NCI-H2227 (cell line): ENCODE results near the gene FANCI.
A peak's percentile ranks its signal among the peaks of the same experiment; 100 is the strongest.

Source experiments
- DNase-seq: peaks from one replicate; lab custom pipeline; 2025; ENCODE audit not compliant: unreplicated experiment; lab: John Stamatoyannopoulos, UW

FANCI gene

GRCh38 chr15:89359471-89360293 is 115.9 kb downstream of the FANCI start:
- DNase-seq: no peak

GRCh38 chr15:89360294-89360971 is 116.7 kb downstream of the FANCI start:
- DNase-seq: no peak

DNA sequence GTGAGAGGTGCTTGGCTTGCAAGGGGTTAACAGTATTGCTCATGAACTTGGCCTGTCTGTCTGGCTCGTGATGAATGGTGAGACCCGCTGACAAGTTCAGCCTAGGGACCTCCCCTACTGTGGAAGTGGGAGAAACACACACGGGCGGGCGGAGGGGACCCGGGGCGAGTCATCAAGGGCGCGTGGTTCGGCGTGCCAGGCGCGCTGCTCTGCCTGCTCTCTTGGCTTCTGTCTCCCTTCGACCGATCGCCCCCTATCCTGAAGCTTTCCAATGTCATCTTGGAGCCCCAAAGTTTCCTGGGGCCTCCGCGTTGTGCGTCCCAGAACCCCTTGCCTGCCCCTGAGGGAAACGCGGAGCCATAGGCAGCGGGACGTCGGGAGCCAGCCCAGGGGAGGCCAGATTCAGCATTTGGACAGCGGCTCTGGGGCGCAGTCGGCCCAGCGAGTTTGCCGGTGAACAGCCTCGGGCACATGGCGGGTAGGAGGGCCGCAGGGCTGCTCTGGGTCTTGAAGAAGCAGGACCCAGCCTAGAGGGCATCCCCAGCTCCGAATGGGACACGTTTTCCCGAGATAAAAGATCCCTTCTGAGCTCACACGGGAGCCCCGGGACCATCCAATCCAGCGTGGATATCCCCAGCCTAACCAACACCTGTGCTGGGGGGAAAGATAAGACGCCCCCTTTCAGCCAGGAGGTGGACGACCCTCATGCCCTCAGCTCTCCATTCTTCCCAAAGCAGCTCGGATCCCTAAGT is 117.8 kb downstream of the FANCI start:
- DNase-seq: peak; percentile 16

DNA sequence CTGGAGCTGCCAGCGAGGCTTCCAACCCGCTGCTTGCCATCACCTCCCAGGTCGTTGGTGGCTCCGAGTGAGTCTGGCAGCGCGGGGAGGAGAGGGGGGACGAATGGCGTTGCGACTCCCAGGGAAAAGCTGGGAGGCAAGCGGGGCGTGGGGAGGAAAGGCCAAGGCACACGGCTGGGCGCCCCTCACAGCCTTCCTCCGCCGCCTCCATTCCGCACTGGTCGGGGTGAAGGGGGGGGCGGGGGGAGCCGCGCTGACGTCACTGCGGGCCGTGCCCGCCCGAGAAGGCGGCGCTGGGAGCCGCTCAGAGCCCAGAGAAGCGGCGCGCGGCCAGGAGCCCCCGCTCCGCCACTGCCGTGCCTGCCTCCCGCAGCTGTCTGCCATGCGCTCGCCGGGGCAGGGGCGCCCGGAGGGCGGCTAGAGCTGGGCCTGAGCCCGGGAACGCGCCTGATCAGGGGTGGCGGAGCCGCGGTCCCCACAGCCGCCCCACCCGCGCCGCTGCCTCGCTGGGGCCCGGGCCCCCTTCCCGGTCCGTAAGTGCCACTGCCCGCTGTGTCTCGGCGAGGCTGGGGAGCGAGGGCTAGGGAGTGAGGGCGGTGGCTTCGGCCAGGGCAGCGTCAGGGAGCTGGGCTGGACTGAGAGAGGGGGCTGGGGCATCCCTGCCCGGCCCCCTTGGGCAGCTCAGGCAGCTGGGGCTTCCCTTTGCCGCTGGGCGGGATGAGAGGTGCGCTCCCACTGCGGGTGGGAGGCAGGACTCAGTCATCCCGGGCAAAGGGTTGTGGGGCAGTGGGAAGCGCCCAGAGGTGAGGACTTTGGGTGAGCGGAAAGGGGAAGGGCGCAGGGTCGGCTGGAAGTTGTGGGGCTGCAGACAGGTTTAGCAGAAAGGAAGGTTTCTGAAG is 118.7 kb downstream of the FANCI start:
- peak; percentile 79 for DNase-seq

DNA sequence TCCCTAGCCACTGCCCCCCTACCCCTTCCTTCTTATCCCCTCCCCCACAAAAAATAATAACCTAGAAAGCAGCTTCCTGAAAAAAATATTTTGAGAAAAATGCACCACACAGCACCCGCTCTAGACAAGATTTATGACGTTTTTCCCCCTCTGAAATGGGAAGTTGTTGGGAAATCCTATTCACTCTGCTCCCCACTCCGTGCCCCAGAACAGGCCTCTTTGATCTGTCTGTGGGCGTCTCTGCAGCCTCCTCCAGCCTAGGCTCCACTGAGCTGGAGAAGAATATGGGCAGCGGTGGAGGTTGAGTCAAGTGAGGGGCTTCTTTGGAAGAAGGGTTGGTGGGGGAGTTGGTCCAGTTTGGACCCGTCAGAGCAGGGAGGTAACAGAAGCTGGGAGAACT is 119.4 kb downstream of the FANCI start:
- DNase-seq: no peak

DNA sequence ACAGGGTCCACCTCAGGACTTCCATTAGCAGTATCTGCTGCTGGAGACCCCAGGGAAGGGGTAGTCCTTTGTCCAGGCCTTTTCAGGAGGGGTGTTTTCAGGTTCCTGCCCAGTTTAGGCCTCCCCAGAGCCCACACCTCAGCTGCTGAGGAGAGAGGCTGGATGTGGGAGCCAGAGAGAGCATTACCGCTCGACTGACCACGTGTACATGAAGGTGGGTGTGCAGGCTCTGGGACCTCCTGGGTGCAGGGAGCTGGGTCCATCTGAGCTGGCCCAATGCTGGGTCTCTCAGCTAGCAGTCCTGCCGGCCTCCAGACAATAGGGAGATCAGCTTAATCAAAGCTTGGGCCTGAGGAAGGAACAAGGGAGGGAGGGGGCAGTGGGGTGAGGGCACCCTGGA is 120.0 kb downstream of the FANCI start:
- DNase-seq: no peak

DNA sequence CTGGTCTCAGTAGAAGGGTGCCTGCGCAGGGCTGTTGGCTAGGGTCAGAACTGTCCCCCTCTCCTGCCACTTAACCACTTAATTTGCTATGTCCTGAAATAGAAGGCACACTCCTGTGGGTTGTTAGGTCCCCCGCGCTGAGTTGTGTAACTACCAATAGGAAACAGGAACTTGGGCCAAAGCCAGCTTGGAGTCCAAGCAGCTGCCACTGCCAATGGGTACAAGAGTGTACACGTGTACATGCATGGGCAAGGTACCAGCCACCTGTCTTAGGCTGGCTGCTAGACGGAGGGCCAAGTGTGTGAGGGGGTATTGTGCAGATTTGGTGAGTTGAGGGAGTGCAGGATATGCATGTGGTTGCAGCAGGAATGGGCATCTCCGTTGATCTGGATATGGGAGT is 120.6 kb downstream of the FANCI start:
- no peak for DNase-seq

- no peak for DNase-seq
These were observed 121.1 kb downstream of the FANCI start for GRCh38 chr15:89364741-89365450.

GRCh38 chr15:89365462-89366065 is 121.8 kb downstream of the FANCI start:
- DNase-seq: no peak
